Measurements from ENCODE around the gene LYPD6.

DNA sequence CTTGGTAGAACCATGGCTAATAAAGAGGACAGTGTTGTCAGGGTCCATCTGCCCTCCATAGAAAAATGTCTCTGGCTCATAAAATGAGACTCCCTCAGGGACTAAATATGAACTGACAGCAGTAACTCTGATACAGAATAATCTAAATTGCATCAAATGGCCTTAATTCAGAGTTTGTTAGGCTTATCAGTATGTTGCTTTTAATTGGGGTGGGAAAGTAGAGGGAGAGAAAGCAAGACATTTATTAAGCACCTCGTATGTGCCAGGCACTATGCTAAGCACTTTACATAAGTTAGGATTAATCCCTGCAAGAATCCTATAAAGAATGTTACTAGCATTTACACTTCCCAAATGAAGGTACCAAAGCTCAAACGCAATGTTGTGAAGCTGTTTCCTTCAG, 142.0 kb downstream of the LYPD6 start:
- no peak for TF ChIP-seq EZH2 (IDR thresholded peaks at IDR 0.05; ENCODE audit: borderline replicate concordance, low read depth, low read length, severe bottlenecking)
- TF ChIP-seq, protein P1, sequence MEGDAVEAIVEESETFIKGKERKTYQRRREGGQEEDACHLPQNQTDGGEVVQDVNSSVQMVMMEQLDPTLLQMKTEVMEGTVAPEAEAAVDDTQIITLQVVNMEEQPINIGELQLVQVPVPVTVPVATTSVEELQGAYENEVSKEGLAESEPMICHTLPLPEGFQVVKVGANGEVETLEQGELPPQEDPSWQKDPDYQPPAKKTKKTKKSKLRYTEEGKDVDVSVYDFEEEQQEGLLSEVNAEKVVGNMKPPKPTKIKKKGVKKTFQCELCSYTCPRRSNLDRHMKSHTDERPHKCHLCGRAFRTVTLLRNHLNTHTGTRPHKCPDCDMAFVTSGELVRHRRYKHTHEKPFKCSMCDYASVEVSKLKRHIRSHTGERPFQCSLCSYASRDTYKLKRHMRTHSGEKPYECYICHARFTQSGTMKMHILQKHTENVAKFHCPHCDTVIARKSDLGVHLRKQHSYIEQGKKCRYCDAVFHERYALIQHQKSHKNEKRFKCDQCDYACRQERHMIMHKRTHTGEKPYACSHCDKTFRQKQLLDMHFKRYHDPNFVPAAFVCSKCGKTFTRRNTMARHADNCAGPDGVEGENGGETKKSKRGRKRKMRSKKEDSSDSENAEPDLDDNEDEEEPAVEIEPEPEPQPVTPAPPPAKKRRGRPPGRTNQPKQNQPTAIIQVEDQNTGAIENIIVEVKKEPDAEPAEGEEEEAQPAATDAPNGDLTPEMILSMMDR (IDR thresholded peaks at IDR 0.05; ENCODE audit: borderline replicate concordance, extremely low read depth, low read length, poor library complexity, severe bottlenecking): no peak
